Metanephros (tissue), 2 donors: ENCODE data around the gene SHMT2. TPM values are rescaled to one million over a fixed set of nuclear protein-coding genes. Genes with fewer than 3 reads are reported as not detected.

Source experiments
- small RNA-seq: library from RNA; depleted of rRNA; stranded (forward); fragments of <200 nt; gene quantifications from one replicate; pipeline ENCODE3, GENCODE V24; 2014; ENCODE audit warnings: low replicate concordance
- total RNA-seq: library from RNA; depleted of rRNA; stranded (reverse); fragments of >200 nt; gene quantifications from one replicate; pipeline ENCODE4 v1.2.3, GENCODE V29; 2014

SHMT2 gene
- 77.4 TPM for total RNA-seq

GRCh38 chr12:57229634-57230380 is at the start of gene SHMT2:
SHMT2 (plus strand) TSS chr12:57229711; CDS start chr12:57229779, 68 bp downstream.

GRCh38 chr12:57216014-57216911 is 13.2 kb upstream of the SHMT2 start, which contains the start of gene NXPH4:
NXPH4 (plus strand) TSS chr12:57216794; CDS start chr12:57216970, 176 bp downstream.

GRCh38 chr12:57250956-57251355 is 21.4 kb downstream of the SHMT2 start, which contains the start of gene STAC3:
STAC3 (minus strand) TSS chr12:57251187; CDS start chr12:57249636, 1,551 bp downstream.

Small RNAs within 50 kb of the gene (small RNA-seq; reads per million reads assigned to genes)
- gene MIR1228, result not detected

Other genes with a start within 250 kb of the SHMT2 start
- 8.9 TPM for gene ZBTB39, start 223.2 kb upstream of the SHMT2 start, total RNA-seq
- gene TAC3, start 213.2 kb upstream of the SHMT2 start, total RNA-seq, result 1.6 TPM
- gene MYO1A, start 179.6 kb upstream of the SHMT2 start, total RNA-seq, result 0.64 TPM
- 11.7 TPM for gene NEMP1, start 150.9 kb upstream of the SHMT2 start, total RNA-seq
- 43.1 TPM for gene NAB2, start 140.6 kb upstream of the SHMT2 start, total RNA-seq
- gene STAT6, start 118.3 kb upstream of the SHMT2 start, total RNA-seq, result 90.6 TPM
- gene LRP1, start 101.2 kb upstream of the SHMT2 start, total RNA-seq, result 199 TPM
- gene LRP1-AS, start 82.1 kb upstream of the SHMT2 start, total RNA-seq, result not detected
- gene NXPH4, start 12.9 kb upstream of the SHMT2 start, total RNA-seq, result 8.5 TPM
- 83.0 TPM for gene STAC3, start 21.5 kb downstream of the SHMT2 start, total RNA-seq
- 51.6 TPM for gene R3HDM2, start 201.3 kb downstream of the SHMT2 start, total RNA-seq
- 0.41 TPM for gene INHBC, start 205.1 kb downstream of the SHMT2 start, total RNA-seq
- 0.23 TPM for gene INHBE, start 225.6 kb downstream of the SHMT2 start, total RNA-seq
- 13.4 TPM for gene GLI1, start 230.1 kb downstream of the SHMT2 start, total RNA-seq